Measurements from ENCODE around the gene NAA38. TPM values are rescaled to one million over a fixed set of nuclear protein-coding genes. Genes with fewer than 3 reads are reported as not detected.

Gene NAA38
- total RNA-seq, 4 donors from 2014 or later, result 57.4 to 133 (median 96.6) TPM

DNA sequence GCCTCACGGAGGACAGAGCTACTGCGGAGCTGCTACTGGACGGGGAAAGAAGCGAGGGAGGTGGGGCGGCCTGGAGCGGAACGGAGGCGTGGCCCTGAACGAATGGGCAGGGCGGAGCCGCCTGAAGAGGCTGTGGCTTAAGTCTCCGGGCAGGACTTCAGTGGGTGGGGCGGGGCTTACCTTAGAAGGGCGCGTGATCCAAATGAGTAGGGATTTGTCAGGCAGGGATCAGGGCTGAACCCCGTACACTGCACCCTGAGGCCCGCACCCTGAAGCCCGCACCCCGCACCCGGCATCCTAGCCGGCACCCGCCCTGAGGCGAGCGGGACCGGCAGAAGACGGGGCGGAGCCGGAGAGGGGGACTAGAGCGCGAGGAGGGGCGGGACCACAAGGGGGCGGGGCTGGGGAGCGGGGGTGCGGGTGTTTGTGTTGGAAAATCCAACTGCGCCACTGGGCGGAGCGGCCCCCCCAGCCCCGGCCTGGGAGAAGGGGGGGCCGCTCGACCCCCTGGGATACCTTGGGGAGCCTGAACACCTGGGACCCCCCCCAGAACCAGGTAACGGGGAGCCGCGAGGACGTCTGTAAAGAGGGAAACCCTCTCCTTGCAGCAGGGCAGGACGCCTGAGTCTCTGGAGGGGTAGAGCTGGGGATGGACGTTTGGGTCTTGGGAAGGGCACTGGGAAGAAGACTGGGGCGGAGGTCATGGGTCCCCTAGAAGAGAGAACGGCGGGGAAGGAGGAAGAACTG is 23.4 kb downstream of the NAA38 start, which contains the start of gene KDM6B:
Gene KDM6B (plus strand): TSS at position 423 of the 747 bp plus-strand sequence. CDS start 11,338 bp downstream, outside the sequence.
- Histone ChIP-seq H3K4me1 (peaks cover 26 to 32% of the 10 kb centered on the region in 2 donors), H3K36me3 (no peaks in the 10 kb centered on the region), H3K4me3 (peak within 1 kb of the TSS; percentile 81 to 90 (median 85)), H3K27me3 (no peaks in the 10 kb centered on the region), H3K9me3 (no peaks in the 10 kb centered on the region), H3K27ac (peak within 1 kb of the TSS; percentile 97 to 100 (median 100))
- DNase-seq, result peak; percentile 92 to 95
- TF ChIP-seq, protein P1, sequence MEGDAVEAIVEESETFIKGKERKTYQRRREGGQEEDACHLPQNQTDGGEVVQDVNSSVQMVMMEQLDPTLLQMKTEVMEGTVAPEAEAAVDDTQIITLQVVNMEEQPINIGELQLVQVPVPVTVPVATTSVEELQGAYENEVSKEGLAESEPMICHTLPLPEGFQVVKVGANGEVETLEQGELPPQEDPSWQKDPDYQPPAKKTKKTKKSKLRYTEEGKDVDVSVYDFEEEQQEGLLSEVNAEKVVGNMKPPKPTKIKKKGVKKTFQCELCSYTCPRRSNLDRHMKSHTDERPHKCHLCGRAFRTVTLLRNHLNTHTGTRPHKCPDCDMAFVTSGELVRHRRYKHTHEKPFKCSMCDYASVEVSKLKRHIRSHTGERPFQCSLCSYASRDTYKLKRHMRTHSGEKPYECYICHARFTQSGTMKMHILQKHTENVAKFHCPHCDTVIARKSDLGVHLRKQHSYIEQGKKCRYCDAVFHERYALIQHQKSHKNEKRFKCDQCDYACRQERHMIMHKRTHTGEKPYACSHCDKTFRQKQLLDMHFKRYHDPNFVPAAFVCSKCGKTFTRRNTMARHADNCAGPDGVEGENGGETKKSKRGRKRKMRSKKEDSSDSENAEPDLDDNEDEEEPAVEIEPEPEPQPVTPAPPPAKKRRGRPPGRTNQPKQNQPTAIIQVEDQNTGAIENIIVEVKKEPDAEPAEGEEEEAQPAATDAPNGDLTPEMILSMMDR (IDR thresholded peaks at IDR 0.05 in 4 of 5, conservative IDR thresholded peaks at IDR 0.05 in 1 of 5), result no peak
- TF ChIP-seq POLR2A (IDR thresholded peaks at IDR 0.05), result peak; percentile 57 to 71
- intact Hi-C loops (cut with DNase I; ENCODE audit: low total_unique reads), result loop anchor here (2.0 to 10.0 kb wide), 4 partner anchors 55 to 819 kb away; partner anchors contain the start of genes ACADVL, CHD3, DLG4 and RNASEK
- ATAC-seq, result peak; percentile 63 to 66
- in situ Hi-C loops (cut with MboI; ENCODE audit: low sequenced_read_pairs in 4 of 4), result no loop called here

DNA sequence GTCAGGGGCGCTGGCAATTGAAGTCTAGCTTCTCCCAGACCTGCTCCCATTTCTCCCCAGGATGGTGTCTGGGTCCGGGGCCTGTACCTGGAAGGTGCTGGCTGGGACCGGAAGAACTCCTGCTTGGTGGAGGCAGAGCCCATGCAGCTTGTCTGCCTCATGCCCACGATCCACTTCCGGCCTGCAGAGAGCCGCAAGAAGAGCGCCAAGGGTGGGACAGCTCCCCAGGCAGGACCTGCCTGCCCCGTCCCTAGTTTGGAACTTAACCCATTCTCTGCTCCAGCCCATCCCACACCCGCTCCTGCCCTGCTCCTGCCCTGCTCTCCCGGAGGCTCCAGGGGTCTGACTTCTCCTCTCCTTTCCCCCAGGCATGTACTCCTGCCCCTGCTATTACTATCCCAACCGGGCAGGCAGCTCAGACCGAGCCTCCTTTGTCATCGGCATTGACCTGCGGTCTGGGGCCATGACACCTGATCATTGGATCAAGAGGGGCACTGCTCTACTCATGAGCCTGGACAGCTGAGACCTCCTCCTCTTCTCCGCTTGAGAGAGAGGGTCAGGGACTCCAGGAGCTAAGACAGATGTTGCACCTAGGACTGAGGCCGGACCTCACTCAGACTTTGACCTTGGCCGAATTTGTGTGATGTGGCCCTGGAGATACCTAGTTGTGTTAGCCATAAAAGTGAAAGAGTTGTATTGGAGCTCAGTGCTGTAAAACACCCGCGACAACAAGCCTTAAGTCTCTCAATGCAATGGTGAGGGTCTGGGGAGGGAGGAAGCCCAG is 24.2 kb downstream of the NAA38 start:
- Histone ChIP-seq H3K9me3 (no peaks in the 10 kb centered on the region), H3K27ac (peak overlapping the region; percentile 97 to 100 (median 100)), H3K4me3 (peak overlapping the region; percentile 81 to 90 (median 85)), H3K36me3 (no peaks in the 10 kb centered on the region), H3K4me1 (peaks cover 20 to 24% of the 10 kb centered on the region in 2 donors), H3K27me3 (no peaks in the 10 kb centered on the region)
- in situ Hi-C loops (cut with MboI; ENCODE audit: low sequenced_read_pairs in 4 of 4), result no loop called here
- TF ChIP-seq, protein P1 (IDR thresholded peaks at IDR 0.05 in 4 of 5, conservative IDR thresholded peaks at IDR 0.05 in 1 of 5), result no peak
- no peak for TF ChIP-seq POLR2A (IDR thresholded peaks at IDR 0.05)
- peak in 1 of 2 donors; percentile 15 for DNase-seq
- intact Hi-C loops (cut with DNase I; ENCODE audit: low total_unique reads), result loop anchor here (5.0 to 10.0 kb wide), 3 partner anchors 206 to 818 kb away; partner anchors contain the start of genes ACADVL, DLG4, RNASEK and SAT2
- no peak for ATAC-seq

DNA sequence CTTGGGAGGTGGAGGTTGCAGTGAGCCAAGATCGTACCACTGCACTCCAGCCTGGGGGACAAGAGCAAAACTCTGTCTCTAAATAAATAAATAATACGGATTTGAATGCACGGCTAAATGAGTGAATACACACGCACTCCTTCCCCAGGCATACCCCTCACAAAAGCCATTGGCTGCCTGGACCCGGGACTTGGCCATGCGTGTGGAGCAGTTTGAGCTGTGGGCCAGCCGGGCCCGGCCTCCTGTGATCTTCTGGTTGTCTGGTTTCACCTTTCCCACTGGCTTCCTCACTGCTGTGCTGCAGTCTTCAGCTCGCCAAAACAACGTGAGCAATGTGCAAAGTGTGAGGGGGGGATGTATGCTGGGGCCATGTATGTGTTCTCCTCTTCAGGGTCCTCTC is 24.9 kb downstream of the NAA38 start:
- in situ Hi-C loops (cut with MboI; ENCODE audit: low sequenced_read_pairs in 4 of 4), result no loop called here
- no peak overlapping the region for H3K27ac ChIP-seq

DNA sequence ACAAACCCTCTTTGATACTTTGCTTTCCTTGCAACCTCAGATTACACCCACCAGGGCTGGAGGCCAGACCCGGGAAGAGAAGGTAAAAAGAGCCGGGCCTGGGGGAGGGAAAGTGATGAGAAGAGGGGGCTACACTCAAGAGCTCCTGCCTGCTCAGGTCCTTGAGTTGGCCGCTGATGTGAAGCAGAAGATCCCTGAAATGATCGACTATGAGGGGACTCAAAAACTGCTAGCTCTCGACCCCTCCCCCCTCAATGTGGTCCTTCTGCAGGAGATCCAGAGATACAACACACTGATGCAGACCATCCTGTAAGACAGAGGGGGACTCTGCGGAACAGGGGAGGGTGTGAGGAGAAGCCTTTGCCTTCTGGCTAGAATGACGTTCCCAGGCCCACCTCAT is 26.1 kb downstream of the NAA38 start:
- intact Hi-C loops (cut with DNase I; ENCODE audit: low total_unique reads) (loop anchor here (5.0 to 10.0 kb wide), 3 partner anchors 204 to 816 kb away; partner anchors contain the start of genes ACADVL, DLG4, RNASEK and SAT2), in situ Hi-C loops (cut with MboI; ENCODE audit: low sequenced_read_pairs in 4 of 4) (no loop called here)
- H3K27ac ChIP-seq, result no peak overlapping the region
- ATAC-seq (no peak), DNase-seq (no peak)
- H3K4me1 ChIP-seq, result peaks cover 5% of the 10 kb centered on the region in 2 donors
- no peak overlapping the region for H3K4me3 ChIP-seq
- no peaks in the 10 kb centered on the region for H3K27me3 ChIP-seq
- no peaks in the 10 kb centered on the region for H3K36me3 ChIP-seq
- no peaks in the 10 kb centered on the region for H3K9me3 ChIP-seq
- no peak for TF ChIP-seq POLR2A (IDR thresholded peaks at IDR 0.05)
- TF ChIP-seq, protein P1 (IDR thresholded peaks at IDR 0.05 in 4 of 5, conservative IDR thresholded peaks at IDR 0.05 in 1 of 5), result no peak

More for the DNA sequence above, 24.9 kb downstream of the NAA38 start:
- ATAC-seq, result no peak
- H3K36me3 ChIP-seq, result no peaks in the 10 kb centered on the region
- DNase-seq, result no peak
- H3K27me3 ChIP-seq, result no peaks in the 10 kb centered on the region
- no peak overlapping the region for H3K4me3 ChIP-seq
- H3K4me1 ChIP-seq, result peaks cover 14 to 17% of the 10 kb centered on the region in 2 donors
- no peaks in the 10 kb centered on the region for H3K9me3 ChIP-seq
- TF ChIP-seq, protein P1 (IDR thresholded peaks at IDR 0.05 in 4 of 5, conservative IDR thresholded peaks at IDR 0.05 in 1 of 5), result no peak
- no peak for TF ChIP-seq POLR2A (IDR thresholded peaks at IDR 0.05)
- intact Hi-C loops (cut with DNase I; ENCODE audit: low total_unique reads), result loop anchor here (5.0 to 10.0 kb wide), 3 partner anchors 205 to 818 kb away; partner anchors contain the start of genes ACADVL, DLG4, RNASEK and SAT2

All from gastrocnemius medialis (tissue), 4 donors.